Stomach (tissue), 4 donors: ENCODE results near the gene SUPT4H1.

ENCODE experiments used
- CTCF ChIP-seq, 7 experiments: fragments of 450-650 bp in 4 of 7; fragments of 200-600 bp in 3 of 7; sonication (generic) in 3 of 7; IDR thresholded peaks; one replicate each; pipeline ENCODE4 v1.5.1; 2016 to 2019; ENCODE audit warnings: antibody characterized with exemption in 7 of 7, control low read depth in 2 of 7, mild to moderate bottlenecking in 1 of 7
- POLR2A ChIP-seq, 4 donors: fragments of 450-650 bp; IDR thresholded peaks; one replicate each; pipeline ENCODE4 v1.6.1; 2016; ENCODE audit warnings: antibody characterized with exemption in 4 of 4, control low read depth in 2 of 4, mild to moderate bottlenecking in 1 of 4, moderate library complexity in 1 of 4

DNA sequence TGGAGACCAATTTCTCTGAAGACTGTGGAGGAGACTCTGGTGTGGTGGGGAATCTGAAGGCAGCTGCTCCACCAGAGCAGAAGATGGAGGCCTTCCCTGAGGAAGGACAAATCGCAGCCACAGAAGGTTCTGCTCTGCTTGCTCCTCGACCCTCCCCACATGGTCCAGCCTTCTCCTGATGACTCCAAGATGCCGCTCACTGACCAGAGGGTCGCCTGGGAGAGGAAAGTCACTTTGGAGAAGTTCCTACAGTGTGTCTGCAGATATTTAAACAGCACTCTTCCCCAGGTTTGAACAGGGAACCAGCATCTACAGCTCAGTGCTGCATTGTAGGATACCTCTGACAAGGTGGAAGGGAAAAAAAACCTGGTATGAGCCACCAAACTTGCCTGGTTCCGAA lies 21.0 kb upstream of the SUPT4H1 start:
- TF ChIP-seq CTCF (IDR thresholded peaks at IDR 0.05) = no peak
- TF ChIP-seq POLR2A (IDR thresholded peaks at IDR 0.05) = no peak
